Astrocyte of the spinal cord (primary cell): ENCODE results near the gene LAMB2.
A peak's percentile ranks its signal among the peaks of the same experiment; 100 is the strongest.

Experiments
- DNase-seq: peaks from one replicate; pipeline ENCODE4 v3.0.0; 2011; ENCODE audit warnings: low read depth, low spot score
- H3K4me3 ChIP-seq: 2 replicates; pipeline ENCODE4 v1.5.1; 2011; ENCODE audit warnings: low read depth, mild to moderate bottlenecking, low read length, moderate library complexity
- CTCF ChIP-seq: IDR thresholded peaks from 2 replicates; pipeline ENCODE4 v1.5.1; 2012; ENCODE audit warnings: low read depth, mild to moderate bottlenecking, low read length, inconsistent platforms
- in situ Hi-C: cut with HindIII; loops from 2 replicates; pipeline ENCODE4 v1.10.0; 2017; ENCODE audit warnings: low sequenced_read_pairs

LAMB2 gene

GRCh38 chr3:49166752-49167556, 34.1 kb upstream of the LAMB2 start:
- peak overlapping the region; percentile 92 for H3K4me3 ChIP-seq
- no peak for DNase-seq
- in situ Hi-C loops, result no loop called here
- no peak for TF ChIP-seq CTCF

- peak within 1 kb of the TSS; percentile 92 for H3K4me3 ChIP-seq
- DNase-seq, result peak; percentile 59
- in situ Hi-C loops, result no loop called here
- TF ChIP-seq CTCF, result no peak
Measured at GRCh38 chr3:49165771-49166751, 33.2 kb upstream of the LAMB2 start, which contains the start of gene CCDC71. Gene CCDC71 (minus strand): TSS chr3:49166331. CDS start chr3:49164208, 2,123 bp downstream.

- H3K4me3 ChIP-seq, result peak overlapping the region; percentile 92
- in situ Hi-C loops, result no loop called here
- DNase-seq, result no peak
- TF ChIP-seq CTCF, result no peak
Measured at GRCh38 chr3:49164983-49165720, 32.3 kb upstream of the LAMB2 start.

GRCh38 chr3:49163609-49164008, 30.8 kb upstream of the LAMB2 start:
- H3K4me3 ChIP-seq, result no peak overlapping the region
- in situ Hi-C loops, result no loop called here
- DNase-seq, result no peak
- TF ChIP-seq CTCF, result no peak

GRCh38 chr3:49162751-49163419, 30.0 kb upstream of the LAMB2 start:
- no peak overlapping the region for H3K4me3 ChIP-seq
- no peak for DNase-seq
- no peak for TF ChIP-seq CTCF
- in situ Hi-C loops, result no loop called here
